ENCODE data around the gene RHBG. TPM values are rescaled to one million over a fixed set of nuclear protein-coding genes. Genes with fewer than 3 reads are reported as not detected.

Gene RHBG
- polyA plus RNA-seq, 1 donor from 2014 or later, result not detected

DNA sequence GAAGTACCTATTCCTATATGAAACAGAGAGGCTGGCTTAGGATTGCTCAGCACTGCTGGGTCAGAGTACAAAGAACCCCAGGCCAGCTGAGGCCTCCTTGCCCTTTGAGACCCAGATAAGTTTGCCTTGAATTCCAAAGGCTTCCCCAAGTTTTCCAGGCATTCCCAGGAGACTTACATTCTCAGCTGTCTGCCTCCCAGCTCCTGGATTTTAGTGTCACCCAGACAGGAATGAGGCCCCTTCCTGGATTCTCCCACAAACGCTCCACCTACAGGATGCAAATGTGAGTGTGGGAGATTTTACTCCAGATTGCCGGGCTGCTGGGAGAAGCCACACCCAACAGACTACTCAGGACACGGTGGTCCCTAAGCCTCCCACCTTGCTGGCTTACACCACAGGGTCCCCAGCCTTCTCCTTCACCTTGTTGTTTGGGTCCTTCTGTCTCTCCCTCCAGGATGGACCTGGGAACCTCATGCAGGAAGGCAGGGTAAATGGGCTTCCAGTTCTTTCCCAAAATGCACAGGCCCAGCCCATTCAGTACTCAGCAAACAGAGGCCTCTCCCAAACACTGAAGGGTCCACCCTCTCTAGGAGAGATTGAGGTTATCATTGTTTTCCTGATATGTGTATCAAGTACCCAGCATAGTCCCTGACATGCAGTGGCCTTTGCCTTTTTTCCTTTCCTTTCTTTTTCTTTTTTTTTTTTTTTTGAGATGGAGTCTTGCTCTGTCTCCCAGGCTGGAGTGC, 10.6 kb downstream of the RHBG start:
- Histone ChIP-seq H3K9me3 (ENCODE audit: low read length) (no peaks in the 10 kb centered on the region), H3F3A (ENCODE audit: insufficient read depth, low read length, poor library complexity, severe bottlenecking) (no peaks in the 10 kb centered on the region), H3K4me2 (ENCODE audit: low read length) (no peak overlapping the region), H3K9ac (ENCODE audit: low read length) (no peak overlapping the region), H3K4me3 (ENCODE audit: low read length) (no peak overlapping the region), H2AFZ (ENCODE audit: low read depth, low read length) (no peak overlapping the region), H3K79me2 (replicated peaks; ENCODE audit: insufficient read depth, low read length) (no peaks in the 10 kb centered on the region), H3K27me3 (ENCODE audit: insufficient read depth, low read depth, low read length) (peaks cover 3% of the 10 kb centered on the region), H4K20me1 (ENCODE audit: insufficient read depth) (no peaks in the 10 kb centered on the region), H3K27ac (ENCODE audit: low read length) (no peak overlapping the region), H3K36me3 (ENCODE audit: insufficient read depth, low read length) (no peaks in the 10 kb centered on the region), H3K9me2 (ENCODE audit: insufficient read depth, low read length) (no peaks in the 10 kb centered on the region)
- TF ChIP-seq EZH2 (IDR thresholded peaks at IDR 0.05; ENCODE audit: borderline replicate concordance, insufficient read depth, low read length, poor library complexity, severe bottlenecking) (no peak), CTCF (IDR thresholded peaks at IDR 0.05; ENCODE audit: poor library complexity, severe bottlenecking) (no peak)

DNA sequence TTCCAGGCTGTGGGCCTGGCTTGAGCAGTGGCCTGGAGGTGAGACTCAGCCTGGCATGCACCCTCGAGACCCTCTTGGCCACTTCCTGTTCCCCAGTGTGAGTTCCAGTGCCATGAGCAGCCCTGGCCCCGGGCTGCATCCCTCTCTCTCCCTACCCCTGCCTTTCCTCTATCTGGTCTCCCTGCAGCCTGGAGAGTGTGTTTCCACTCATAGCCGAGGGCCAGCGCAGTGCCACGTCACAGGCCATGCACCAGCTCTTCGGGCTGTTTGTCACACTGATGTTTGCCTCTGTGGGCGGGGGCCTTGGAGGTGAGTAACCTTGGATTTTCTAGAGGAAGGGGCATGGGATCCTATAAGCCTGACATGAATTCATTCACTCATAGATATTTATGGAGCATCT, 13.6 kb downstream of the RHBG start:
- Histone ChIP-seq H3K27me3 (ENCODE audit: insufficient read depth, low read depth, low read length) (peaks cover 13% of the 10 kb centered on the region), H4K20me1 (ENCODE audit: insufficient read depth) (no peaks in the 10 kb centered on the region), H3F3A (ENCODE audit: insufficient read depth, low read length, poor library complexity, severe bottlenecking) (no peaks in the 10 kb centered on the region), H2AFZ (ENCODE audit: low read depth, low read length) (no peak overlapping the region), H3K9me2 (ENCODE audit: insufficient read depth, low read length) (no peaks in the 10 kb centered on the region), H3K27ac (ENCODE audit: low read length) (no peak overlapping the region), H3K4me2 (ENCODE audit: low read length) (no peak overlapping the region), H3K36me3 (ENCODE audit: insufficient read depth, low read length) (no peaks in the 10 kb centered on the region), H3K4me3 (ENCODE audit: low read length) (no peak overlapping the region), H3K9ac (ENCODE audit: low read length) (no peak overlapping the region), H3K79me2 (replicated peaks; ENCODE audit: insufficient read depth, low read length) (no peaks in the 10 kb centered on the region), H3K9me3 (ENCODE audit: low read length) (no peaks in the 10 kb centered on the region)
- TF ChIP-seq SMC3 (conservative IDR thresholded peaks at IDR 0.05; ENCODE audit: poor library complexity), result no peak
- no peak for TF ChIP-seq TAF1 (IDR thresholded peaks at IDR 0.05; ENCODE audit: low read depth)
- no peak for TF ChIP-seq POLR2AphosphoS5 (IDR thresholded peaks at IDR 0.05)
- no peak for TF ChIP-seq EP300 (conservative IDR thresholded peaks at IDR 0.05; ENCODE audit: poor library complexity, severe bottlenecking)
- no peak for TF ChIP-seq EZH2 (IDR thresholded peaks at IDR 0.05; ENCODE audit: borderline replicate concordance, insufficient read depth, low read length, poor library complexity, severe bottlenecking)
- no peak for TF ChIP-seq RAD21 (conservative IDR thresholded peaks at IDR 0.05)
- no peak for TF ChIP-seq CTCF (IDR thresholded peaks at IDR 0.05; ENCODE audit: poor library complexity, severe bottlenecking)
- TF ChIP-seq MXI1 (conservative IDR thresholded peaks at IDR 0.05; ENCODE audit: poor library complexity, severe bottlenecking), result no peak
- TF ChIP-seq REST (IDR thresholded peaks at IDR 0.05; ENCODE audit: borderline replicate concordance), result no peak

Measured in neural cell (in vitro differentiated cells).